Neural progenitor cell (in vitro differentiated cells): ENCODE measurements around the gene ATP10A. TPM values are rescaled to one million over a fixed set of nuclear protein-coding genes. Genes with fewer than 3 reads are reported as not detected.

Experiments used
- DNase-seq: peaks from one replicate; pipeline ENCODE4 v3.0.0-alpha.2; 2016; ENCODE audit warnings: low spot score
- H2AFZ ChIP-seq: fragments of 200-600 bp; sonication (generic); replicated peaks from 2 replicates; pipeline ENCODE4 v1.6.1; 2016; ENCODE audit warnings: antibody characterized with exemption
- H3F3A ChIP-seq: fragments of 200-600 bp; sonication (generic); 2 replicates; pipeline ENCODE4 v1.6.1; 2016; ENCODE audit warnings: antibody characterized with exemption, low read depth
- H3K27ac ChIP-seq: fragments of 200-600 bp; sonication (generic); 2 replicates; pipeline ENCODE4 v1.5.1; 2016; ENCODE audit warnings: mild to moderate bottlenecking
- H3K27me3 ChIP-seq: fragments of 200-600 bp; sonication (generic); 2 replicates; pipeline ENCODE4 v1.6.1; 2016; ENCODE audit warnings: mild to moderate bottlenecking, moderate library complexity
- H3K36me3 ChIP-seq: fragments of 200-600 bp; sonication (generic); 2 replicates; pipeline ENCODE4 v1.5.1; 2016
- H3K4me1 ChIP-seq: fragments of 200-600 bp; sonication (generic); 2 replicates; pipeline ENCODE4 v1.6.1; 2016; ENCODE audit warnings: mixed run types
- H3K4me2 ChIP-seq: fragments of 200-600 bp; sonication (generic); 2 replicates; pipeline ENCODE4 v1.6.1; 2016
- H3K4me3 ChIP-seq: fragments of 200-600 bp; sonication (generic); 2 replicates; pipeline ENCODE4 v1.5.1; 2016
- H3K79me2 ChIP-seq: fragments of 200-600 bp; sonication (generic); 2 replicates; pipeline ENCODE4 v1.6.1; 2016; ENCODE audit warnings: low read depth
- H3K9ac ChIP-seq: fragments of 200-600 bp; sonication (generic); 2 replicates; pipeline ENCODE4 v1.6.1; 2016
- H3K9me3 ChIP-seq: fragments of 200-600 bp; sonication (generic); 2 replicates; pipeline ENCODE4 v1.5.1; 2016; ENCODE audit warnings: low read depth
- H4K20me1 ChIP-seq: fragments of 200-600 bp; sonication (generic); 2 replicates; pipeline ENCODE4 v1.6.1; 2016; ENCODE audit warnings: low read depth
- H3K27ac Mint-ChIP-seq: 3 replicates; pipeline ENCODE4 v1.8.0; 2021; ENCODE audit warnings: mixed read lengths
- H3K27me3 Mint-ChIP-seq: 2 replicates; pipeline ENCODE4 v1.8.0; 2022; ENCODE audit warnings: low read depth, mild to moderate bottlenecking, inconsistent platforms, moderate library complexity, mixed read lengths; ENCODE audit not compliant: insufficient read depth
- H3K36me3 Mint-ChIP-seq: 3 replicates; pipeline ENCODE4 v1.8.0; 2021; ENCODE audit warnings: mixed read lengths
- H3K4me1 Mint-ChIP-seq: 3 replicates; pipeline ENCODE4 v1.8.0; 2021; ENCODE audit warnings: mixed read lengths
- H3K4me3 Mint-ChIP-seq: 3 replicates; pipeline ENCODE4 v1.8.0; 2021; ENCODE audit warnings: mild to moderate bottlenecking, moderate library complexity, mixed read lengths
- H3K9me3 Mint-ChIP-seq: 3 replicates; pipeline ENCODE4 v1.8.0; 2020; ENCODE audit warnings: mixed read lengths
- CTCF ChIP-seq: fragments of 200-600 bp; sonication (generic); IDR thresholded peaks from 2 replicates; pipeline ENCODE4 v1.5.1; 2017; ENCODE audit warnings: antibody characterized with exemption, mild to moderate bottlenecking
- EZH2 ChIP-seq: fragments of 200-600 bp; sonication (generic); IDR thresholded peaks from 2 replicates; pipeline ENCODE4 v1.6.1; 2017; ENCODE audit warnings: antibody characterized with exemption, mild to moderate bottlenecking, moderate library complexity
- EZH2phosphoT487 ChIP-seq: fragments of 200-600 bp; sonication (generic); IDR thresholded peaks from 2 replicates; pipeline ENCODE4 v1.6.1; 2017; ENCODE audit warnings: antibody characterized with exemption
- total RNA-seq: library from RNA; depleted of rRNA; stranded (reverse); fragments of >200 nt; gene quantifications from 2 replicates; pipeline ENCODE4 v1.2.3, GENCODE V29; 2015; ENCODE audit warnings: low replicate concordance

ATP10A gene
- total RNA-seq, 1 donor from 2014 or later: 0.32 TPM

GRCh38 chr15:25905140-25905539 is 42.0 kb upstream of the ATP10A start:
- Histone ChIP-seq H3F3A (no peaks in the 10 kb centered on the region), H3K36me3 (no peaks in the 10 kb centered on the region), H3K4me1 (no peaks in the 10 kb centered on the region), H3K9ac (no peak overlapping the region), H2AFZ (peak overlapping the region; percentile 3), H3K27ac (no peak overlapping the region), H3K27me3 (no peaks in the 10 kb centered on the region), H3K9me3 (no peaks in the 10 kb centered on the region), H4K20me1 (no peaks in the 10 kb centered on the region), H3K4me3 (no peak overlapping the region), H3K79me2 (no peaks in the 10 kb centered on the region), H3K4me2 (no peak overlapping the region)
- Mint-ChIP-seq H3K4me1 (peaks cover 9% of the 10 kb centered on the region), H3K4me3 (no peak overlapping the region), H3K36me3 (no peaks in the 10 kb centered on the region), H3K27me3 (peaks cover 7% of the 10 kb centered on the region), H3K27ac (no peak overlapping the region), H3K9me3 (peaks cover 5% of the 10 kb centered on the region)
- TF ChIP-seq EZH2 (no peak), CTCF (no peak), EZH2phosphoT487 (no peak)
- DNase-seq: no peak

GRCh38 chr15:25903024-25903581 is 40.0 kb upstream of the ATP10A start:
- no peak overlapping the region for H3K27ac ChIP-seq
- Mint-ChIP-seq H3K4me3 (no peak overlapping the region), H3K36me3 (no peaks in the 10 kb centered on the region), H3K9me3 (no peaks in the 10 kb centered on the region), H3K27me3 (peaks cover 7% of the 10 kb centered on the region), H3K4me1 (peaks cover 9% of the 10 kb centered on the region), H3K27ac (peak overlapping the region; percentile 74)
- H3K4me3 ChIP-seq: no peak overlapping the region
- no peaks in the 10 kb centered on the region for H3F3A ChIP-seq
- no peak overlapping the region for H3K4me2 ChIP-seq
- H3K9ac ChIP-seq: no peak overlapping the region
- H3K27me3 ChIP-seq: no peaks in the 10 kb centered on the region
- DNase-seq: no peak
- H4K20me1 ChIP-seq: no peaks in the 10 kb centered on the region
- H3K79me2 ChIP-seq: no peaks in the 10 kb centered on the region
- no peaks in the 10 kb centered on the region for H3K36me3 ChIP-seq
- H2AFZ ChIP-seq: no peak overlapping the region
- no peaks in the 10 kb centered on the region for H3K4me1 ChIP-seq
- no peaks in the 10 kb centered on the region for H3K9me3 ChIP-seq
- TF ChIP-seq EZH2phosphoT487: no peak

- Mint-ChIP-seq H3K9me3 (no peaks in the 10 kb centered on the region), H3K36me3 (no peaks in the 10 kb centered on the region), H3K4me1 (peaks cover 9% of the 10 kb centered on the region), H3K27ac (no peak overlapping the region), H3K27me3 (peaks cover 7% of the 10 kb centered on the region), H3K4me3 (no peak overlapping the region)
- Histone ChIP-seq H3K27me3 (no peaks in the 10 kb centered on the region), H3K4me3 (no peak overlapping the region), H3K79me2 (no peaks in the 10 kb centered on the region), H3F3A (no peaks in the 10 kb centered on the region), H4K20me1 (no peaks in the 10 kb centered on the region), H3K9ac (no peak overlapping the region), H2AFZ (no peak overlapping the region), H3K27ac (no peak overlapping the region), H3K4me1 (no peaks in the 10 kb centered on the region), H3K4me2 (no peak overlapping the region), H3K36me3 (no peaks in the 10 kb centered on the region), H3K9me3 (no peaks in the 10 kb centered on the region)
- no peak for DNase-seq
- TF ChIP-seq EZH2phosphoT487 (no peak), CTCF (no peak), EZH2 (no peak)
Observed at GRCh38 chr15:25901811-25902605, 38.9 kb upstream of the ATP10A start.

GRCh38 chr15:25900901-25901300 is 37.8 kb upstream of the ATP10A start:
- H3K79me2 ChIP-seq: no peaks in the 10 kb centered on the region

More at GRCh38 chr15:25900901-25901300, 37.8 kb upstream of the ATP10A start:
- Mint-ChIP-seq H3K27ac (no peak overlapping the region), H3K4me3 (no peak overlapping the region), H3K4me1 (peaks cover 9% of the 10 kb centered on the region), H3K36me3 (no peaks in the 10 kb centered on the region), H3K27me3 (peaks cover 7% of the 10 kb centered on the region), H3K9me3 (no peaks in the 10 kb centered on the region)
- Histone ChIP-seq H3K9me3 (no peaks in the 10 kb centered on the region), H3K9ac (no peak overlapping the region), H3K27ac (no peak overlapping the region), H3K4me3 (no peak overlapping the region), H3K36me3 (no peaks in the 10 kb centered on the region), H3K4me2 (no peak overlapping the region), H3K27me3 (no peaks in the 10 kb centered on the region), H3F3A (no peaks in the 10 kb centered on the region), H2AFZ (no peak overlapping the region), H4K20me1 (no peaks in the 10 kb centered on the region), H3K4me1 (no peaks in the 10 kb centered on the region)
- no peak for DNase-seq
- TF ChIP-seq EZH2 (no peak), CTCF (no peak), EZH2phosphoT487 (no peak)
